Mesenchymal stem cell (in vitro differentiated cells and primary cell): ENCODE results near the gene SPRED1.
A peak's percentile ranks its signal among the peaks of the same experiment; 100 is the strongest.

ENCODE experiments used
- DNase-seq: peaks from one replicate; pipeline ENCODE4 v3.0.0-alpha.2; 2013
- H2AFZ ChIP-seq: one replicate; pipeline ENCODE4 v1.6.1; 2013; ENCODE audit warnings: low read depth, mild to moderate bottlenecking, control low read depth, inconsistent platforms, low read length, moderate library complexity
- H2AK5ac ChIP-seq: 2 replicates; pipeline ENCODE4 v1.6.1; 2013; ENCODE audit warnings: low read length, moderate library complexity, mild to moderate bottlenecking, inconsistent platforms; ENCODE audit not compliant: severe bottlenecking
- H2BK120ac ChIP-seq: one replicate; pipeline ENCODE4 v1.6.1; 2013; ENCODE audit warnings: low read depth, mild to moderate bottlenecking, inconsistent platforms, low read length, moderate library complexity
- H2BK12ac ChIP-seq, 2 experiments: one replicate each; pipeline ENCODE4 v1.6.1; 2013; ENCODE audit warnings: inconsistent platforms in 2 of 2, low read length in 2 of 2, mild to moderate bottlenecking in 2 of 2, moderate library complexity in 2 of 2, control low read depth in 1 of 2
- H2BK15ac ChIP-seq: one replicate; pipeline ENCODE4 v1.6.1; 2013; ENCODE audit warnings: mild to moderate bottlenecking, low read depth, inconsistent platforms; ENCODE audit not compliant: poor library complexity, severe bottlenecking
- H2BK5ac ChIP-seq: 2 replicates; pipeline ENCODE4 v1.6.1; 2013; ENCODE audit warnings: low read depth, mild to moderate bottlenecking, low read length, control low read depth, inconsistent platforms; ENCODE audit not compliant: poor library complexity, severe bottlenecking
- H3K14ac ChIP-seq, 2 experiments: one replicate each; pipeline ENCODE4 v1.6.1; 2013; ENCODE audit warnings: inconsistent platforms in 2 of 2, low read length in 2 of 2, control low read depth in 1 of 2, mild to moderate bottlenecking in 1 of 2, moderate library complexity in 1 of 2
- H3K18ac ChIP-seq, 2 experiments: one replicate each; pipeline ENCODE4 v1.6.1; 2013; ENCODE audit warnings: inconsistent platforms in 2 of 2, low read length in 2 of 2, control low read depth in 1 of 2, low read depth in 1 of 2, mild to moderate bottlenecking in 1 of 2
- H3K23ac ChIP-seq, 2 experiments: one replicate each; pipeline ENCODE4 v1.6.1; 2013; ENCODE audit warnings: inconsistent platforms in 2 of 2, low read length in 2 of 2, mild to moderate bottlenecking in 2 of 2, moderate library complexity in 2 of 2, control low read depth in 1 of 2
- H3K27ac ChIP-seq: 2 replicates; pipeline ENCODE4 v1.5.1; 2013; ENCODE audit warnings: mild to moderate bottlenecking, moderate library complexity, low read length, control low read depth, inconsistent platforms; ENCODE audit not compliant: poor library complexity, severe bottlenecking
- H3K27me3 ChIP-seq, 2 experiments: 2 replicates each; pipeline versions ENCODE4 v1.6.1 to v1.7.0; 2013; ENCODE audit warnings: low read length in 2 of 2, mild to moderate bottlenecking in 2 of 2, moderate library complexity in 2 of 2, control low read depth in 1 of 2, inconsistent platforms in 1 of 2; ENCODE audit not compliant: control insufficient read depth in 1 of 2, insufficient read depth in 1 of 2
- H3K36me3 ChIP-seq, 2 experiments: 2 replicates each; pipeline versions ENCODE4 v1.6.1 to v1.7.0; 2013; ENCODE audit warnings: low read length in 2 of 2, control low read depth in 1 of 2, inconsistent platforms in 1 of 2, low read depth in 1 of 2, mild to moderate bottlenecking in 1 of 2; ENCODE audit not compliant: insufficient read depth in 2 of 2, control insufficient read depth in 1 of 2
- H3K4ac ChIP-seq, 2 experiments: one replicate each; pipeline ENCODE4 v1.6.1; 2013; ENCODE audit warnings: inconsistent platforms in 2 of 2, low read length in 2 of 2, mild to moderate bottlenecking in 2 of 2, moderate library complexity in 2 of 2, control low read depth in 1 of 2, low read depth in 1 of 2
- H3K4me1 ChIP-seq: 2 replicates; pipeline ENCODE4 v1.6.1; 2013; ENCODE audit warnings: low read depth, low read length, control low read depth; ENCODE audit not compliant: control insufficient read depth, insufficient read depth
- H3K4me2 ChIP-seq: 2 replicates; pipeline ENCODE4 v1.6.1; 2013; ENCODE audit warnings: low read length, mild to moderate bottlenecking, inconsistent platforms; ENCODE audit not compliant: poor library complexity, severe bottlenecking
- H3K4me3 ChIP-seq, 2 experiments: 2 replicates each; pipeline versions ENCODE4 v1.5.1 to v1.7.0; 2013; ENCODE audit warnings: low read length in 2 of 2, mild to moderate bottlenecking in 2 of 2, control low read depth in 1 of 2, low read depth in 1 of 2; ENCODE audit not compliant: insufficient read depth in 1 of 2
- H3K79me1 ChIP-seq: replicated peaks from 2 replicates; pipeline ENCODE4 v1.6.1; 2013; ENCODE audit warnings: mild to moderate bottlenecking, control low read depth, low read length, inconsistent platforms; ENCODE audit not compliant: poor library complexity, severe bottlenecking
- H3K9ac ChIP-seq: 2 replicates; pipeline ENCODE4 v1.7.0; 2013; ENCODE audit warnings: mild to moderate bottlenecking, low read length, moderate library complexity
- H3K9me3 ChIP-seq: 2 replicates; pipeline ENCODE4 v1.7.0; 2013; ENCODE audit warnings: mild to moderate bottlenecking, low read length; ENCODE audit not compliant: control insufficient read depth
- H4K8ac ChIP-seq: one replicate; pipeline ENCODE4 v1.6.1; 2013; ENCODE audit warnings: inconsistent platforms, mild to moderate bottlenecking, low read length, moderate library complexity
- H4K91ac ChIP-seq: one replicate; pipeline ENCODE4 v1.6.1; 2013; ENCODE audit warnings: mild to moderate bottlenecking, low read length, inconsistent platforms
- WGBS: methylation state at CpG from one replicate; pipeline ENCODE4 v1.1.7; 2013; ENCODE audit warnings: mixed read lengths; 5-methylcytosine and 5-hydroxymethylcytosine counted together

Gene SPRED1

GRCh38 chr15:38332711-38333110 lies 80.1 kb downstream of the SPRED1 start:
- 97% methylated on average over 1 of the region's 1 CpG for WGBS
- Histone ChIP-seq H2BK5ac (no peak overlapping the region), H2BK15ac (no peak overlapping the region), H3K27ac (no peak overlapping the region), H3K79me1 (peaks cover 12% of the 10 kb centered on the region), H3K27me3 (no peaks in the 10 kb centered on the region), H2BK120ac (no peak overlapping the region), H3K4ac (no peak overlapping the region), H3K14ac (no peak overlapping the region), H3K36me3 (peaks cover 3 to 79% of the 10 kb centered on the region in 2 experiments), H3K18ac (no peak overlapping the region), H3K9me3 (no peaks in the 10 kb centered on the region), H3K4me1 (no peaks in the 10 kb centered on the region), H3K4me3 (no peak overlapping the region), H2BK12ac (no peak overlapping the region), H2AFZ (no peak overlapping the region), H4K91ac (no peak overlapping the region), H4K8ac (no peak overlapping the region), H2AK5ac (no peak overlapping the region), H3K4me2 (no peak overlapping the region), H3K23ac (no peak overlapping the region), H3K9ac (no peak overlapping the region)
- DNase-seq, result no peak

- Histone ChIP-seq H2BK12ac (no peak overlapping the region), H3K14ac (no peak overlapping the region), H3K9me3 (no peaks in the 10 kb centered on the region), H3K18ac (no peak overlapping the region), H3K4me1 (no peaks in the 10 kb centered on the region), H3K23ac (no peak overlapping the region), H2AK5ac (no peak overlapping the region), H3K9ac (no peak overlapping the region), H3K27ac (no peak overlapping the region), H3K4me2 (no peak overlapping the region), H4K91ac (no peak overlapping the region), H3K79me1 (peaks cover 8% of the 10 kb centered on the region), H3K4me3 (no peak overlapping the region), H3K27me3 (no peaks in the 10 kb centered on the region), H2BK5ac (no peak overlapping the region), H3K4ac (no peak overlapping the region), H2AFZ (no peak overlapping the region), H2BK120ac (no peak overlapping the region), H3K36me3 (peaks cover 3 to 65% of the 10 kb centered on the region in 2 experiments), H4K8ac (no peak overlapping the region), H2BK15ac (no peak overlapping the region)
- no CpG with 5 or more reads among the region's 1 CpG for WGBS
- DNase-seq, result no peak
These were observed 82.5 kb downstream of the SPRED1 start for GRCh38 chr15:38335116-38335515.

- no peak for DNase-seq
- Histone ChIP-seq H2AK5ac (no peak overlapping the region), H3K4me3 (no peak overlapping the region), H3K4ac (no peak overlapping the region), H2BK120ac (no peak overlapping the region), H3K23ac (no peak overlapping the region), H2BK5ac (no peak overlapping the region), H3K36me3 (peaks cover 2 to 87% of the 10 kb centered on the region in 2 experiments), H3K4me2 (no peak overlapping the region), H2BK12ac (no peak overlapping the region), H2AFZ (no peak overlapping the region), H3K18ac (no peak overlapping the region), H3K9me3 (no peaks in the 10 kb centered on the region), H3K27ac (no peak overlapping the region), H4K8ac (no peak overlapping the region), H3K9ac (no peak overlapping the region), H4K91ac (no peak overlapping the region), H3K79me1 (peaks cover 9% of the 10 kb centered on the region), H2BK15ac (no peak overlapping the region), H3K14ac (no peak overlapping the region), H3K4me1 (peaks cover 2% of the 10 kb centered on the region), H3K27me3 (no peaks in the 10 kb centered on the region)
- WGBS, result 90% methylated on average over 1 of the region's 2 CpGs
These were observed 91.7 kb downstream of the SPRED1 start for GRCh38 chr15:38344351-38344750.

GRCh38 chr15:38349251-38349650 lies 96.6 kb downstream of the SPRED1 start:
- no peak overlapping the region for H4K8ac ChIP-seq
- H3K4me2 ChIP-seq, result no peak overlapping the region
- no peak overlapping the region for H3K18ac ChIP-seq
- no peak overlapping the region for H2BK5ac ChIP-seq
- no peak overlapping the region for H2BK120ac ChIP-seq
- no peak overlapping the region for H2BK12ac ChIP-seq
- no peak overlapping the region for H4K91ac ChIP-seq
- no peak overlapping the region for H3K4ac ChIP-seq
- no peak overlapping the region for H2AFZ ChIP-seq
- H3K14ac ChIP-seq, result no peak overlapping the region
- H3K23ac ChIP-seq, result no peak overlapping the region
- no peaks in the 10 kb centered on the region for H3K27me3 ChIP-seq
- no peak overlapping the region for H3K4me3 ChIP-seq
- H3K9me3 ChIP-seq, result no peaks in the 10 kb centered on the region
- no peak overlapping the region for H2AK5ac ChIP-seq
- 67% methylated on average over 2 of the region's 3 CpGs for WGBS
- H2BK15ac ChIP-seq, result no peak overlapping the region
- peaks cover 16% of the 10 kb centered on the region for H3K79me1 ChIP-seq
- no peak overlapping the region for H3K9ac ChIP-seq
- peaks cover 7 to 86% of the 10 kb centered on the region in 2 experiments for H3K36me3 ChIP-seq
- no peak overlapping the region for H3K27ac ChIP-seq
- peaks cover 2% of the 10 kb centered on the region for H3K4me1 ChIP-seq
- peak; percentile 54 for DNase-seq
